IPS DF 4.7 (cell line): ENCODE measurements around the gene TPPP2.

Experiments
- DNase-seq: peaks from one replicate; pipeline ENCODE4 v3.0.0-alpha.2; 2013; ENCODE audit warnings: low spot score; ENCODE audit errors: extremely low read depth

The TPPP2 gene

GRCh38 chr14:21057803-21058675 lies 28.0 kb downstream of the TPPP2 start, which contains the start of gene RNASE8:
Gene RNASE8 (plus strand): TSS chr14:21057822. CDS start chr14:21057893, 71 bp downstream.
- DNase-seq = no peak

- no peak for DNase-seq
Observed at GRCh38 chr14:21058903-21059302, 28.9 kb downstream of the TPPP2 start.

- DNase-seq = no peak
Observed at GRCh38 chr14:21059842-21060613, 30.0 kb downstream of the TPPP2 start.

GRCh38 chr14:21060614-21061346 lies 30.8 kb downstream of the TPPP2 start:
- DNase-seq = no peak

DNA sequence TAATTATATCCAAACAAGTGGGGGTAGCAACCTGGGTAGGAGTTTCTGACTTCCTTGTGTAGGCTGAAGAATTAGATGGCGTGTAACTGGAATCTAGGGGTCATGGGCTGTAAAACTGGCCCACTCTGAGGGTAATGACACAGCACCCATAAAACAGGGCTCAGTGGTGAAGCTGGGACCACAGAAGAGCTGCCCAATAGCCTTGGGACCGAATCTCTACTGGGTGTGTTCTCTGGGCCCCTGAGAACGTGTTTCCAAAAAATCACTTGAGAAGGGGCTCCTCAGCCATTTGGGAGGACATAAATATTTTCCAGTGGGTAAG lies 31.3 kb downstream of the TPPP2 start:
- no peak for DNase-seq

GRCh38 chr14:21063479-21063878 lies 33.5 kb downstream of the TPPP2 start:
- DNase-seq = no peak

- DNase-seq = no peak
Observed at GRCh38 chr14:21066882-21067502, 37.0 kb downstream of the TPPP2 start.

- DNase-seq = no peak
Observed at GRCh38 chr14:21068521-21069387, 38.7 kb downstream of the TPPP2 start.

DNA sequence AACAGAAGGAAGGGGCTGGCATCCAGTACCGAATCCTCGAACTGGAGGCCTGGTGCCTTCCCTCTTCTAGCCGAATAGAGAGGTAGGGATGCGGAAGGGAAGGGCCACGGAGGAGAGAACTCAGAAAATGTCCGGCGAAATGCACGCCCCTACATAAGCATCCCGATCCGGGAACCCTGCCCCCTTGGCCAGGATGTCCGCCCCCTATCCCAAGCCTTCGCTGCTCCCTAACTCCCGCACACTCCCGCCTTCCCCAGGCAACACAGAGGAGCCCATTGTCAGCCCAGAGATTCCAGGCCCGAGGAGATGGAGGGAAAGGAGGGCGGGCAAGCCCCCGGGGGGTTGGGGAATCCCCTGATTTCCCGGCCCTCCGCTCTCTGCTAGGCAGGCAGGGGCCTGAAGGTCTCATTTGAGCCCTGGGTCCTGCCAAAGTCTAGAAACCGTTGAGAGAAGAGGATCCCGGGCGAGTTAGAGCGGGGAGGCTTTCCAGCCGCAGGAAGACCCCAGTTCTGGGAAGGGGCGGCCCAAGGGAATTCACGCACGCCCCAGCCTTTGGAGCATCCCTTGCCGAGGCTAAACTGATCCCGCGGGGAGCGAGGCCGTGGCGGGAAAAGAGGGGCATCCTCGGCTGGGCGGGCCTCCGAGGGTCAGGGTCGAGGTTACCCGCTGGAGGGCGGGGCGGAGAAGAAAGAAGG lies 39.5 kb downstream of the TPPP2 start:
- no peak for DNase-seq

DNA sequence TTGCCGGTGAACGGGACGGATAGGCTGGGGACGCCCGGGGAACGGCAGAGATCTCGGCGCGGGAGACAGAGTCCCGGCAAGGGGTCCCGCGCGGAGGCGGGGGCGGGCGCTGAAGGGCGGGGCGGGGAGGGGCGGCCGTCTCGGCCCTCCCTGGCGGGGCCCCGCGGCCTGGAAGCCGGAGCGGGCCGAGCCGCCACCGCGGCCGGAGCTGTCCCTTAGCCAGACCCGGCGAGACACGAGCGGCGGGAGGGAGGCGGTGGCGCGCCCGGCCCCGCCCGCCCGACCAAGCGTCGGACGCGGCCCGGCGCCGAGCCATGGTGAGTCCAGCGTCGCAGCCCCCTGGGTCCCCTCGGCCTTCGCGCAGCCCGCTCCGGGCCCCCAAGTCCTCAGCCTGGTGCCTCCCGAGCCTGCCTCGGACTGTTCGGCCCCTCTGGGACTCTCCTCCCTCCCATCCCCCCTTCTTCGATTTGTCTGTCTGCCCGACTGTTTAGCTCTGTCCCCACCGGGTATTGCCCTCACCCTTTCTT lies 40.1 kb downstream of the TPPP2 start, which contains the start of gene ARHGEF40:
Gene ARHGEF40, plus strand, starts transcription at position 222 of the 527 bp plus-strand sequence. Its CDS starts 93 bp downstream, at position 315.
- DNase-seq = no peak

GRCh38 chr14:21070610-21071224 lies 40.7 kb downstream of the TPPP2 start:
- no peak for DNase-seq

DNA sequence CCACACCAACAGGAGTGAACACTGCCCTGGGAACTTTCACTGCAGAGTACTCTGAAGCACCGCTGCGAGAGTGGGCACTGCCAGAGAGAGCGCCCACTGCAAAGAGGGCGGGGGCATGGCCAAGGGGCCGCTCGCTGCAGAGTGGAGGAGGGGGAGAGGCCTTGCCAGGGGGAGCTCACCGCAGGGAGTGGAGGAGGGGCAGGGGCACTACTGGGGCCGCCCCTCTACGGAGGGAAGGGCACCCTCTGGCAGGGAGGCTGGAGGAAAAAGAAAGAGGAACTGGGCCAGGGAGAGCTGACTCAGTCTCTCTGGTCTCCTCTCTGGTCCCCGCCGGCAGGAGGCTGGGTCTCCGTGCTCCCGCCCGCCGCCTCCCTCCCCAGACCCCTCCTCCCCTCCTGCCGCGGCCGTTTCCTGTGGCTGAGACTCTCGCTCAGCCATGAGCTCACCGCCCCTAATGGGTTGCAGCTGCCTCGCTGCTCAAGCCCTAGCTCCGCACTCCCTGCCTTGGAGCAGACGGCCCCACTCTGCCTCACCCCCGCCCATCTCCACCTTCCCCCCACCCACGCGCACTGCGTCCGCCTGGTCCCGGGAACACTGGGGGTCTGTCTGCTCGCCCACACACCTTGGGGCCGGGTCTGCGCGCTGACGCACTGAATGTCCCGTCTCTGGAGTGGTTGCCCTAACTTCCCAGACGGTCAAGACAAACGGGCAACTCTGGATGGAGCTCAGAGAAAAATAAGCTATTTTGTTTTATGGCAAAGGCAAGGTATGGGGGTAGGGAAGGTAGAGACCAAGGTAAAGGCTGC lies 41.4 kb downstream of the TPPP2 start:
- no peak for DNase-seq

DNA sequence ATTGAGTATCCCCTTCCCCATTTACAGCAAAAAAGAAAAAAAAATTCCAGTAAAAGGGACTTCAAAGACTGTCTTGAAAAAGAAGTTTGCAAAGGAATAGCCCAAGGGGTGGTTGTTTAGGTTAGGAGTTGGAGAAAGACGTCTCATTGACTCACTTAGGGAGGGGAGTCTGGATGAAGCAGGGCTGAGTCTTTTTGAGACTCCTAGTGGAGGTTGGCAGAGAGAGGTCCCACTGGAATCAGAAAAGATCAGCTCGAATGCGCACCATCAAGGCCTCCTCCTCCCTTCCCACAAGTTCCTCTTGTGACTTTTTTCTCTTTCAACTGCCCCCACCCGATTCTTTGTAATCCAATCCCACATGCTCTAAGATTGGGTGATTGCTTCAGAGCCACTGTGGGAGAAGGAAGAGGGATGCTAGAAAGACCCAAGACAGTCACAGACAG lies 42.0 kb downstream of the TPPP2 start:
- DNase-seq = no peak

DNA sequence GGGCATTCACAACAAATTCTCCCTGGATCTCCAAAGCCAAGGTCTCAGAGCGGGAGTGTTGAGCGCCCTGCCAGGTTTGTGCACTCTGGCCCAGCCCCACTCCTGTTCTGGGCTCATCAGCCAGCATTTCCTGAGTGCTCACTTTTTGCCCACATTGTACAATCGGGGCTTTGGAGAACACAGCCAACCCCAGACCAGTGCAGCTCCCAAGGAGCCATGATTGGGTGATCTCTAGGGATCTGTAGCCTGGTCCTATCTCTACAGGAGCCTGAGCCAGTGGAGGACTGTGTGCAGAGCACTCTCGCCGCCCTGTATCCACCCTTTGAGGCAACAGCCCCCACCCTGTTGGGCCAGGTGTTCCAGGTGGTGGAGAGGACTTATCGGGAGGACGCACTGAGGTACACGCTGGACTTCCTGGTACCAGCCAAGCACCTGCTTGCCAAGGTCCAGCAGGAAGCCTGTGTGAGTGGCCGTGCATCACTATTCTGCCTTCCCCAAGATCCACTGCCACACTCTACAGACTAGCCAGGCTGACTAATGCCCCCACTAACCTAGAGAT lies 42.8 kb downstream of the TPPP2 start:
- DNase-seq = no peak

DNA sequence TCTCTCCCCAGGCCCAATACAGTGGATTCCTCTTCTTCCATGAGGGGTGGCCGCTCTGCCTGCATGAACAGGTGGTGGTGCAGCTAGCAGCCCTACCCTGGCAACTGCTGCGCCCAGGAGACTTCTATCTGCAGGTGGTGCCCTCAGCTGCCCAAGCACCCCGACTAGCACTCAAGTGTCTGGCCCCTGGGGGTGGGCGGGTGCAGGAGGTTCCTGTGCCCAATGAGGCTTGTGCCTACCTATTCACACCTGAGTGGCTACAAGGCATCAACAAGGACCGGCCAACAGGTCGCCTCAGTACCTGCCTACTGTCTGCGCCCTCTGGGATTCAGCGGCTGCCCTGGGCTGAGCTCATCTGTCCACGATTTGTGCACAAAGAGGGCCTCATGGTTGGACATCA lies 43.9 kb downstream of the TPPP2 start:
- no peak for DNase-seq

- no peak for DNase-seq
Observed at GRCh38 chr14:21074398-21075272, 44.6 kb downstream of the TPPP2 start.
